GM21515 (cell line): ENCODE results near the gene VGF.
"Not testable (repeated sequence)": the region's sequence is repeated elsewhere in the genome, so short reads cannot be mapped to it uniquely, and the experiment has no call there.

ENCODE experiments used
- ATAC-seq: cut with Tn5 transposase; IDR thresholded peaks from one replicate; pipeline ENCODE4 v1.9.1; 2021; ENCODE audit not compliant: unreplicated experiment

The VGF gene

GRCh38 chr7:101165075-101165957 lies at the start of gene VGF:
VGF (minus strand) TSS chr7:101165569; CDS start chr7:101164843, 726 bp downstream.
- ATAC-seq = peak; percentile 70

GRCh38 chr7:101212014-101212413 lies 46.6 kb upstream of the VGF start:
- no peak for ATAC-seq

GRCh38 chr7:101211501-101211900 lies 46.1 kb upstream of the VGF start:
- no peak for ATAC-seq

GRCh38 chr7:101210143-101210542 lies 44.8 kb upstream of the VGF start:
- ATAC-seq = no peak

- no peak for ATAC-seq
Observed at GRCh38 chr7:101208794-101209193, 43.4 kb upstream of the VGF start.

- ATAC-seq = no peak
Observed at GRCh38 chr7:101207459-101207858, 42.1 kb upstream of the VGF start.

GRCh38 chr7:101206665-101207042 lies 41.3 kb upstream of the VGF start:
- no peak for ATAC-seq

GRCh38 chr7:101205901-101206664 lies 40.7 kb upstream of the VGF start:
- no peak for ATAC-seq

GRCh38 chr7:101203740-101204738 lies 38.7 kb upstream of the VGF start:
- ATAC-seq = not testable (repeated sequence)

GRCh38 chr7:101202603-101202918 lies 37.2 kb upstream of the VGF start:
- ATAC-seq = no peak

- no peak for ATAC-seq
Observed at GRCh38 chr7:101201695-101202602, 36.6 kb upstream of the VGF start.

- no peak for ATAC-seq
Observed at GRCh38 chr7:101200862-101201599, 35.7 kb upstream of the VGF start, which contains the start of gene MOGAT3. MOGAT3 (minus strand) TSS chr7:101201036; CDS start chr7:101200854, 182 bp downstream.

- ATAC-seq = no peak
Observed at GRCh38 chr7:101200504-101200861, 35.1 kb upstream of the VGF start.

- ATAC-seq = not testable (repeated sequence)
Observed at GRCh38 chr7:101199522-101199921, 34.2 kb upstream of the VGF start.

GRCh38 chr7:101198476-101198875 lies 33.1 kb upstream of the VGF start:
- no peak for ATAC-seq

- ATAC-seq = no peak
Observed at GRCh38 chr7:101197991-101198390, 32.6 kb upstream of the VGF start.

GRCh38 chr7:101195884-101196283 lies 30.5 kb upstream of the VGF start:
- ATAC-seq = no peak

GRCh38 chr7:101189109-101189508 lies 23.7 kb upstream of the VGF start:
- no peak for ATAC-seq

GRCh38 chr7:101186844-101187428 lies 21.6 kb upstream of the VGF start:
- no peak for ATAC-seq
